Thyroid gland (tissue), 4 donors: ENCODE data around the gene RASGRF1. TPM values are rescaled to one million over a fixed set of nuclear protein-coding genes. Genes with fewer than 3 reads are reported as not detected.
"Not testable (repeated sequence)": the region's sequence is repeated elsewhere in the genome, so short reads cannot be mapped to it uniquely, and the experiment has no call there.

Experiments used
- DNase-seq, 2 donors: peaks; one replicate each; pipeline ENCODE4 v3.0.0-alpha.2; 2019
- H3K27ac ChIP-seq, 3 donors: fragments of 200-600 bp; sonication (generic); 1 replicate in 2 of 3; 2 replicates in 1 of 3; pipeline ENCODE4 v1.5.1; 2016 to 2019; ENCODE audit warnings: mild to moderate bottlenecking in 1 of 3, moderate library complexity in 1 of 3
- H3K27me3 ChIP-seq: fragments of 200-600 bp; sonication (generic); one replicate; pipeline ENCODE4 v1.5.1; 2019
- H3K36me3 ChIP-seq, 2 donors: fragments of 200-600 bp; sonication (generic); one replicate each; pipeline ENCODE4 v1.5.1; 2016 to 2019
- H3K4me1 ChIP-seq, 2 donors: fragments of 200-600 bp; sonication (generic); one replicate each; pipeline ENCODE4 v1.5.1; 2017 to 2019
- H3K4me3 ChIP-seq, 3 donors: fragments of 200-600 bp; sonication (generic); replicated peaks in 1 of 3; 1 replicate in 2 of 3; 2 replicates in 1 of 3; pipeline ENCODE4 v1.5.1; 2016; ENCODE audit warnings: mild to moderate bottlenecking in 1 of 3
- H3K9me3 ChIP-seq: fragments of 200-600 bp; sonication (generic); one replicate; pipeline ENCODE4 v1.5.1; 2017
- CTCF ChIP-seq, 6 experiments: fragments of 200-600 bp in 3 of 6; fragments of 450-650 bp in 3 of 6; sonication (generic) in 3 of 6; IDR thresholded peaks; one replicate each; pipeline ENCODE4 v1.5.1; 2016 to 2019; ENCODE audit warnings: antibody characterized with exemption in 6 of 6, mild to moderate bottlenecking in 2 of 6, inconsistent platforms in 1 of 6, moderate library complexity in 1 of 6
- POLR2A ChIP-seq, 2 donors: fragments of 450-650 bp; IDR thresholded peaks; one replicate each; pipeline ENCODE4 v1.6.1; 2017; ENCODE audit warnings: antibody characterized with exemption in 2 of 2, mild to moderate bottlenecking in 2 of 2, moderate library complexity in 1 of 2
- WGBS, 2 donors: methylation state at CpG; one replicate each; pipeline ENCODE4 v1.1.5; 2017; 5-methylcytosine and 5-hydroxymethylcytosine counted together
- intact Hi-C: fragments of 100-400 bp; cut with DNase I; formaldehyde crosslinking; loops from one replicate; pipeline ENCODE4 v1.15.1; 2023
- total RNA-seq, 4 donors: library from RNA; depleted of rRNA; stranded (reverse); fragments of >200 nt; gene quantifications; one replicate each; pipeline ENCODE4 v1.2.3, GENCODE V29; 2016

The RASGRF1 gene
- total RNA-seq, 4 donors from 2014 or later = 0.40 TPM; not detected in 3

- Histone ChIP-seq H3K4me3 (no peak overlapping the region), H3K27me3 (no peaks in the 10 kb centered on the region), H3K36me3 (no peaks in the 10 kb centered on the region), H3K27ac (no peak overlapping the region), H3K9me3 (no peaks in the 10 kb centered on the region), H3K4me1 (peaks cover 0 to 11% of the 10 kb centered on the region in 2 donors)
- no peak for TF ChIP-seq POLR2A (IDR thresholded peaks at IDR 0.05)
- DNase-seq = peak; percentile 27 to 38
- intact Hi-C loops = no loop called here
- WGBS, 2 donors = 73 to 74% methylated on average over 9 to 10 of the region's 11 CpGs
Observed at GRCh38 chr15:78930577-78931388, 159.8 kb downstream of the RASGRF1 start.

GRCh38 chr15:78929536-78930264, 160.9 kb downstream of the RASGRF1 start:
- TF ChIP-seq POLR2A (IDR thresholded peaks at IDR 0.05) (no peak), CTCF (IDR thresholded peaks at IDR 0.05) (no peak)
- H3K27ac ChIP-seq = no peak overlapping the region
- H3K27me3 ChIP-seq = no peaks in the 10 kb centered on the region
- 85 to 87% methylated on average over 11 to 15 of the region's 16 CpGs for WGBS, 2 donors
- H3K36me3 ChIP-seq = no peaks in the 10 kb centered on the region
- intact Hi-C loops = no loop called here
- no peak for DNase-seq
- H3K9me3 ChIP-seq = no peaks in the 10 kb centered on the region
- H3K4me1 ChIP-seq = peaks cover 0 to 11% of the 10 kb centered on the region in 2 donors
- H3K4me3 ChIP-seq = no peak overlapping the region

- Histone ChIP-seq H3K4me3 (no peak overlapping the region), H3K27ac (no peak overlapping the region), H3K36me3 (no peaks in the 10 kb centered on the region), H3K4me1 (peaks cover 0 to 2% of the 10 kb centered on the region in 2 donors), H3K9me3 (no peaks in the 10 kb centered on the region), H3K27me3 (no peaks in the 10 kb centered on the region)
- no peak for DNase-seq
- TF ChIP-seq CTCF (IDR thresholded peaks at IDR 0.05) (no peak), POLR2A (IDR thresholded peaks at IDR 0.05) (no peak)
- 90 to 94% methylated on average over 14 of the region's 14 CpGs for WGBS, 2 donors
- intact Hi-C loops = no loop called here
Observed at GRCh38 chr15:78928616-78929093, 161.9 kb downstream of the RASGRF1 start.

- H3K4me1 ChIP-seq, DNase-seq, H3K4me3 ChIP-seq, H3K27me3 ChIP-seq, H3K36me3 ChIP-seq, H3K9me3 ChIP-seq, intact Hi-C loops, H3K27ac ChIP-seq: not testable (repeated sequence)
- WGBS, 2 donors = 87 to 94% methylated on average over 14 of the region's 14 CpGs
Observed at GRCh38 chr15:78928176-78928575, 162.4 kb downstream of the RASGRF1 start.

GRCh38 chr15:78927077-78927790, 163.3 kb downstream of the RASGRF1 start:
- WGBS, 2 donors = 85 to 90% methylated on average over 15 to 17 of the region's 17 CpGs
- no peaks in the 10 kb centered on the region for H3K27me3 ChIP-seq
- peaks cover 0 to 5% of the 10 kb centered on the region in 2 donors for H3K36me3 ChIP-seq
- intact Hi-C loops = no loop called here
- no peak overlapping the region for H3K27ac ChIP-seq
- H3K4me1 ChIP-seq = no peaks in the 10 kb centered on the region
- no peak for TF ChIP-seq POLR2A (IDR thresholded peaks at IDR 0.05)
- no peak for TF ChIP-seq CTCF (IDR thresholded peaks at IDR 0.05)
- no peaks in the 10 kb centered on the region for H3K9me3 ChIP-seq
- no peak for DNase-seq
- H3K4me3 ChIP-seq = no peak overlapping the region
